GM10847 (cell line): ENCODE results near the gene NCAM2.

Experiments
- POLR2A ChIP-seq: IDR thresholded peaks from 2 replicates; pipeline ENCODE4 v1.6.1; 2011; ENCODE audit not compliant: insufficient read length; ENCODE audit errors: extremely low read depth

Gene NCAM2

DNA sequence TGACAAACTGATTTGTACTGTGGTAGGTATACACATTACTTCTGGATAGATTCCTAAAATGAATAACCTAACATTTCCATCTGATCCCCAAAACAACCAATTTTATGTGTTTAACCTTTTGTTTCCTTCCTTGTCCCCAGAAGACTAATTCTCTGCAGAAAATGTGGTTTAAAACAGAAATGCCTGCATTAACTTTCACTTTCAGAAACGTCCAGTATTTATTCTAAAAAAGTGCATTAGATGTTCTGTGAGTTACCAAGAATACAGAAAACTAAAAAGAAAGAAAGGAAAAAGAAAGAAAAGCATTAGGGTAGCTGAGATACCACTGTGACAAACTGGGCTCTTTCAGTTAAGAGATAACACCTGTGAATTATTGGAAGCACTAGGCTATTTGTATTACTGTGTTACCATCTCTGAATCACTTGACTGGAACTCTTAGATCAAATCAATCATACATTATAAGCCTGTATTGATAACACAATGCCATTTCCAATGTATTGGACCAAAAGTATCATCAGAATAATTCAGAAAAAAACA lies 177.7 kb downstream of the NCAM2 start:
- no peak for TF ChIP-seq POLR2A

DNA sequence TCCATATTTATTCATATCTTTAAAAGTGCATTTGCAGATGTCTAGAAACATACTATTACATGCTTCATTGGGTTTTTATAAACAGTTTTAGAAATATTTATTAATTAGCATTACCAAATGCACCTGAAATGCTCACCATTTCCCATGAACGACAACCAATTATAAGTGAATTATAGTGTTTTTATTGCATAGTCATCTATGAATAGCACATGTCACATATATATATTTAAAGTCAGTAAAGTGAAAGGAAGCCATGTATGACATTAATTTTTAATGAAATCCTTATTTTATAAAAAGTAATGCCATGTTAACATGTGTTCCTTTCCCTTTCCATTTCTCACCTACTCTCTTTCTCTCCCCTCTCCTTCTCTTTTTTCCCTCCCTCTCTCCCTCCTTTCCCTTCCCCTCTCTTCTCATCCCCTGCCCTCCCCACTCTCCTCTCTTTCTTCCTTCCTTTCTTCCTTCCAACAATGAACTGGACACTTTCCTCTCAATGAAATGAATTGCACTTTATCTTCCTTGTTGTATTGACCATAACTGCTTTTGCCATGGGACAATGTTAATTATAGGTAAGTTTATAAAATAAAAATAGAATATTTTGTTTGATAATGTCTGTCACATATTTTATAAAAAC lies 179.3 kb downstream of the NCAM2 start:
- TF ChIP-seq POLR2A: no peak

DNA sequence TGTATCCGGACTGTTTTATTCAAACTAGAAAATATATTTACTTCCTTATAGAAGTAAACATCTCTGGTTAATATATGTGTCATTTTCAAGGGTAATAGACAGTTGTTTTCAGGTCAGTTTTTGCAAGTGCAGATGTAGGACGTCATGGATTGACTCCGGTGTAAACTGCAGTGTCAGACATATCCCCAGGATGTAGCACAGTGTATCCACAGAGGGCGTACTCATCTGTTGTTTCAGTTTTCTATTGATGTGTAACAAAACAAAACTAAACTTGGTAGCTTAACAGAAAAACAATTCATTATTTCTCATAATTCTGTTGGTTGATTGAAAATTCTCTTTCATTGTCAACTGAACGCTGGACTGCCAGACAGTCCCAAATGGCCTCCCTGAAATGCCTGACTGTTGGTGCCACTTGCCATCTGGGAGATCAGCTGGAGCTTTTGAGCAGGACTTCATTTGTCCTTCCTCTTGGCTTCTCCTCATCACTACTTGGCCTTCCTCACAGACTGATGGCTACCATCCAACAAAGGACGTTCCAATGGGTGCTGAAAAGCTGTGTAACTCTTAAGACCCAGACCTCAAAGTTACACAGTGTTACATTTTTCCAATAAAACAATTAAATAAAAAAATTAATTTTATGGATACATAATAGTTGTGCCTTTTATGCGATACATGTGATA lies 181.6 kb downstream of the NCAM2 start:
- TF ChIP-seq POLR2A: no peak

DNA sequence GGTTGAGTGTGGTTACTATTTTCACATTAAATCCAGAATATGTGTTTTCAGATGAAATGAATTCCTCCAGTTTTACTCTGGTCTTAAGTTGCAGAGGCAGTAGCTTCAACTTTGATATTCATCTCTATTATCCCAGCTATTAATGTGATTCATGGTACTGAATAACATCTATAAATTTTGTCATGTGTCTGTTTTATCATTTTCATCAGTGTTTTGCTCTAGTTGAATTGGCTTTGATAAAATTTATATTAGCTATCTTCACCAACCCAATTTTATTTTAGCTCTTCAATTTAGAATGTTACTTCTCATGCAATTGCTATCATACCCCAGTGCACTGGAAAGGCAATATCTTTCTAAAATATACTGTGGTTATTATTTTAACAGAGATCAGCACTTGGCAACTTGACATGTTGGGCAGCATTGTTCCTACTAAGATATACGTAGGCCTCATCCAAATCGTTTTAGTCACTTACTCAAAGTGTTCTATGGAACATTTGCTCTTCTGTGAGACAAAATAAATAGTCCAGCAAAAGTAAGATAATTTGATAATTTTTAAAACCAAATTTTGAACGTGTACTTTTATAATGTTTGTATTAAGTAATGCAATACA lies 184.3 kb downstream of the NCAM2 start:
- no peak for TF ChIP-seq POLR2A

DNA sequence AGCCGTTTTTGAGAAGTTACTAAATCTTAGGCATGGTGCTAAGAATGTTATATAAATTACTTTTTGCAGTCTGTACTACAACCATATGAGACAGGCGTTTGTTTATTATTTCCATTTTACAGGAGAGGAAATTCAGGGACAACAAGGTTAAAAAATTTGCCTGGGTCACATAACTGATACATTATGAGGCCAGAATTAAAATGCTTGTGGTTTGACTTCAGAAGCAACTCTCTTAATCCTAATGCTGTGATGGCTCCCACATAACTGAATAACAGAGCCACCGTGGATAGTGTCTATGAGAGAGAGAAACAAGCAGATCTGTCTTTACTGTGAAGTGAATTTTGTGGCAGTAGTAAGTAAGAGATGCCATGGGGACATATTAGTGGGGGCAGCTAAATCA lies 184.9 kb downstream of the NCAM2 start:
- TF ChIP-seq POLR2A: no peak

DNA sequence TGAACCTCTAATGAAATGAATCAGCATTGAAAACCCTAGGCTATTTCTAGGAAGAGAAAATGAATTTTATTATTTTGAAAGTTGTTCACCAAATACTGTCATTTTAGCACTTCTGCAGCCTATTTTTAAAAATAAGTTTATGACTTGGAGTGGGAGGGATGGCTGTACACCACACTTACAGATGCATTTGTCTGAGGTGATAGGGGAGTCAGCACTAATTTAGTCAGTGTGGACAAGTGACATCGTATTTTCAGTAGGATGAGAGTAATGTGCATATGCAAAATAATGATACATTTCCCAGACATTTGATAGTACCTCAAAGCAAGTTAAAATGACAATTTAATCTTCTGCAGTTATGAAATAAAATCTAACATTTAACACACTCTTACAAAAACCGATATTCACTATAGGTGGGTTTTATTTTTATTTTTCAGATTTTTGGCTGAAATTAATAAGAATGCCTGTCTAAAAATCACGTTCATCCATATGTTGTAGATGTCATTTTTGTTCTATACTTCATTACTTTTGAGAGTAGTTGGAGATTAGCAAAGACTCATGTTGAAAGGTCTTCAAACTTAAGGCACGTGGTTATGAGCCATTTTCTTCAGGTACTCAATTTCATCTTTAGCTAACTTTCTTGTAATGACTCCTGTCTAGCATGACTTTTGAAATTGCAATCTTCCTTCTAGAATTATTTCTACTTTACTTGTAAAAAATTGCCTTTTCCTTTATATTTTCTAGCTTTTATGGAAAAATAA lies 186.7 kb downstream of the NCAM2 start:
- no peak for TF ChIP-seq POLR2A

DNA sequence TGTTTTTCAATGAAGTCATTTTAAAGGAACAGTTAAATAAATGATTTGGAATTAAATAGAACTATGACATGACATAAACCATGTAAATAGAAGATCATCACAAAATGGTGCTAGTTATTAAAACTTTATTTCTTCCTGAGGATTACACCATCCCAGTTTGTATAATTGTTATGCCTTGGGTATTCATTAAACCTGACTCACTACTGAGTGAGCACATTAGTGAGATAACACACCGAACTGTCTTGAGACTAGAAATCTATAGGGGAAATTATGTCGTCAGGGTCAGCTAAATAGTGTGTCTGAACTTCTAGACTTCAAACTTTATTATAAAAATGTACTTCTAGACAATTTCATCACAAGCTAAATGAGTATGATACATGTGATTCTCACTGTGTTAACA lies 189.4 kb downstream of the NCAM2 start:
- TF ChIP-seq POLR2A: no peak

DNA sequence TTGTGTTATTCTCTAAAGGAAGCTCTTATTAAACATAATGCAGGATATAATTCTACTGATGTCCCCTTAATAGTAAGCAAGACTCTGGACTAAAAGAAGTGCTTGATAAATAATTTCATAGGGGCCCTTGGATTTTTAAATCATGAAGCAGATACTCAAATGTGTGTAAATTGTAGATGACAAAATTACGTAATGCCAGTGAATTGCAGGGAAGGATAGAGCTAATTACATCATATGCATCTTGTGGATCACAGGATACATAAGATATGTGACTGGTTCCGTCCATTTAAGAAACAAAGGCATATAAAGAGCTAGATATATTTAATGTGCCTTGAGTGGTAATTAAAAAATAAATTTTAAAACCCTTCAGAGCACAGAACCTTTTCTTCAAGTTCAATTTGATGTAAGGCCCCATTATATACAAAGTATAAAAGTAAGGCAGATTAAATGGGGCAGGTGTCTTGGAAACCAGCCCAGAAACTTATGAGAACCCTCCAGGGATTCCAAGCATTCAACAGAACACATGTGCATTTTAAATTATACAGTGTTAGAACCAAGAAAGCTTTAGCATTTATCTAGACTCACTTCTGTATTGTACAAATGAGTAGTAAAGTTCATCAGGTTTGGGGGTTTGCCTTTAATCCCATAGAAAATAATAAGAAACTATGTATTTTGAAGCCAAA lies 190.4 kb downstream of the NCAM2 start:
- TF ChIP-seq POLR2A: no peak

DNA sequence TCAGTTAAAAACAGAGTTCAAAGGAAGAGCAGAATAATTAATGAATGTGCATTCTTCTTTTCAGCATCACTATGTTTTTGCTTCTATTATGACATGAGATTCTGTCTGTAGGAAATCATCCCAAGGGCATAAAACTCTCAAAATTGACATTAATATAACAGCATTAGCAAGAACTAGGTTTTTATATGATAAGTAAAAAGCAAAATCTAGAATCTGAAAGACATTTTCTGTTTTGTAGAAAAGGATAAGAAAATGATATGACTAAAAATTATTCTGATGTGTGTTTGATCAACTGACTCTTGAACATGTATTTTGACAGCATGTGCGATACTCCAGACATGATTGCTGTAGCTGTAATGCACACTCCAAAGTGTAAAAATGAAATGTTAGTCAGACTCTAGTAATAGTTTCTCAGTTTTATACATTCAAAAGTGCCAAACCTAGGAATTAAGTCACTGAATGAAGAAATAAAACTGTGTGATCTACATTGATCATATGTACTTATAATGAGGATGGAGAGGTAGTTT lies 197.3 kb downstream of the NCAM2 start:
- no peak for TF ChIP-seq POLR2A

DNA sequence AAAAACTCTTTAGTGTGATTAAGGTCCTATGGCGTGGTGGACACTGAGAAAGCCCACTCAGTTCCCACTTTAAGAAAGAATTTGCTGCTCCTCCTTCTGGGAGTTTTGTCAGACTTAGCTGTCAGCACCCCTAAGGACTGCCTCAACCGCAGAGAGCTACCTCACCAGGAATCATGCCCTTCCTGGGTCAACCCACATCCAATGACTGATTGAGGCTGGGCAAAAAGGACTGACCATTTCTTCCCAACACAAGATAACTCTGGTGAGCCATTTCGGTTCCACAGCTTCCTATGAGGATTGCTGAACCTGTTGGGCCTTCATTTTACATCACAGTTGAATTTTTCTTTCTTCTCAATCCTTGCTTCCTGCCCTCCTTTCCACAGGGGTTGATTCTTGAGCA lies 197.9 kb downstream of the NCAM2 start:
- TF ChIP-seq POLR2A: no peak

DNA sequence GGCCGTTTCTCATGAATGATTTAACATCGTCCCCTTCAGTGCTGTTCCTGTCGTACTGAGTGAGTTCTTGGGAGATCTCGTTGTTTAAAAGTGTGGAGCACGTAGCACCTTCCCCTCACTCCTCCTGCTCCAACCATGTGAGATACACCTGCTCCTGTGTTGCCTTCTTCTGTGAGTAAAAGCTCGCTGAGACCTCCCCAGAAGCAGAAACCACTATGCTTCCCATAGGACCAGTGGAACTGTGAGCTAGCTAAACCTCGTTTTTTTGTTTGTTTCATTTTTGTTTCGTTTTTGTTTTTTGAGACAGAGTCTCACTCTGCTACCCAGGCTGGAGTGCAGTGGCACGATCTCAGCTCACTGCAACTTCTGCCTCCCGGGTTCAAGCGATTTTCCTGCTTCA lies 198.6 kb downstream of the NCAM2 start:
- TF ChIP-seq POLR2A: no peak

DNA sequence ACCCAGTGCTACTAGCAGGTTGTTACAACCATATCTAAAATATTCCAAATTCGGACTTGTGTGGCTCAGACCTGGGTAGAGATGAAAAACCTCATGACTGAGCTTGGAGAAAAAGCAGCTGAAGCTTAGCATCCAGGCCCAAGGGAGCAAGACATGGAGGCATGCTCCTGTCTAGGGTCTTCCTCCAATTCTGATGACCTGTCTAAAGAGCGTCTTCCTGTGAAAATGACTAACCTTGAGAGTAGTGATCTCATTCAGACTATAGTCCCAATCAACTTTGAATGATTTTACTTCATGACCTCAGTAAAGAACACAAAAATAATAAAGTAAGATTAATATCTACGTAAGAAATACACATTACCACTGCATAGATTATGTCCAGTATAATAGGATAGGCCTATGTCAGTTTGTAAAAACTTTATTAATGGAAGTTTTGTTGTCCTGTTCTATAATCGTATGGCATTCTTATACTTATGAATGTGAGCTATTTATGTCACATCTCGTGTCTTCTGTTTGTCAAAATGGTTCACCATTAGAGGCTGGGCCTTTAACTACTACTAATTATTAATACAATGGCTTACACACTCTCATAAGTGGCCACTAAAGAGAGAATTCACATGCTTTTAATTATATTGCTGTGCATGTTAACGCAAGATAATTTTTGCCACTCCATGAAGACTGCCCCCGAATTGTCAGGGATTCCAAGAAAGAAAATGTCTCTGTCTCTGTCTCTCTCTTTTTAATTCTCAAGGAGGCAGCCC lies 201.3 kb downstream of the NCAM2 start:
- no peak for TF ChIP-seq POLR2A

DNA sequence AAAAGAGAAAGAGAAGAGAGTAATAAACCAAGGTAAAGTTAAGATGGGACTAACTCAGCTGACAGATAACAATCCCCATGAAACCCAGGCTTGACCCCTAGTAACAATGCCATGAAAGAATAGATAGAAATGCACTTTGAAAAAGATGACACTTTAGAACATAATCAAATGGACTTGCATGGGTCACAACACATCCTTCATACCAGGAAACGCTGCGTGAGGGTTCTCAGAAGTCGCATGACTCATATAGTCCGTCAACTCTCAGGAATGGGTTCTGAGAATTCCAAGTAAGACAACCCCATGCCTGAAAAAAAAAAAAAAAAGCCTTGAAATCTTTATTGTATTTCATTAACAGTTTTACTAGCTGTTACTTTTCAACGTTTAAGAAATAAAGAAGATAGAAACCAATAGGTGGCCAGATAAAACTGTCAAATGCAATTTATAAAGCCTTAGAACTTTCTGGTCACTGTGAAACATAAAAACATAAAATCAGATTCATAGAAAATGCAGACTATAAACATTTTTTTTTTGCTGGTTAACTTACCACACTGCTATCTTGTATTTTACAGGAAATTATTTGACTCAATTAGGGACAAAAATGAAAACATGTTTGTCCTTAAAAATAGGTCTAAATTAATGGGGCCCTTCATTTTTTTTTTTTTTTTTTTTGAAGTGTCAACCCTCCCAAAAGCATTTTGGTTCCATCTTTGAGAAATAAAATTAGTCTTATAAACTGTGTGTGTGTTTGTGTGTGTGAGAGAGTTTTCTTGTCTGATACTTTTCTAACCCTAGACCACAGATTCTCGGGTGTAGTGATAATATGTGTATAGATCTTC lies 202.1 kb downstream of the NCAM2 start:
- no peak for TF ChIP-seq POLR2A
